HepG2 (cell line): ENCODE measurements around the gene CHFR. TPM values are rescaled to one million over a fixed set of nuclear protein-coding genes. Genes with fewer than 3 reads are reported as not detected.

ENCODE experiments used
- NR0B2 ChIP-seq: sonication (generic); formaldehyde crosslinking; IDR thresholded peaks from 2 replicates; pipeline ENCODE4 v1.4.0; 2020; ENCODE audit warnings: mild to moderate bottlenecking, missing genetic modification reagents
- SIN3B ChIP-seq: fragments of 150-350 bp; IDR thresholded peaks from 2 replicates; pipeline ENCODE4 v1.6.1; 2014; ENCODE audit warnings: low read length
- ZBTB7B ChIP-seq: sonication (generic); formaldehyde crosslinking; IDR thresholded peaks from 2 replicates; pipeline ENCODE4 v1.4.0; 2020; ENCODE audit warnings: missing genetic modification reagents
- ZKSCAN1 ChIP-seq: fragments of 150-350 bp; IDR thresholded peaks from 2 replicates; pipeline ENCODE4 v1.6.1; 2014; ENCODE audit warnings: low read length
- ZMYM3 ChIP-seq: sonication (generic); formaldehyde crosslinking; IDR thresholded peaks from 2 replicates; pipeline ENCODE4 v1.5.1; 2020; ENCODE audit warnings: mild to moderate bottlenecking, missing genetic modification reagents
- ZNF124 ChIP-seq: sonication (generic); formaldehyde crosslinking; IDR thresholded peaks from 2 replicates; pipeline ENCODE4 v1.4.0; 2020; ENCODE audit warnings: missing genetic modification reagents
- ZNF720 ChIP-seq: sonication (generic); formaldehyde crosslinking; IDR thresholded peaks from 2 replicates; pipeline ENCODE4 v1.4.0; 2020; ENCODE audit warnings: missing genetic modification reagents
- ZNF770 ChIP-seq: sonication (generic); formaldehyde crosslinking; IDR thresholded peaks from 2 replicates; pipeline ENCODE4 v1.5.0; 2020; ENCODE audit warnings: mild to moderate bottlenecking, missing genetic modification reagents
- ZNF788 ChIP-seq: sonication (generic); formaldehyde crosslinking; IDR thresholded peaks from 2 replicates; pipeline ENCODE4 v1.5.0; 2020; ENCODE audit warnings: mild to moderate bottlenecking, missing genetic modification reagents, borderline replicate concordance
- polyA plus RNA-seq, 8 experiments: library from polyadenylated mRNA; depleted of rRNA in 3 of 8; stranded (reverse) in 7 of 8; unstranded in 1 of 8; fragments of >200 nt; fragmentation: Illumina TruSeq in 4 of 8; extraction: Trizol in 4 of 8; gene quantifications; 2 replicates each; pipeline versions ENCODE4 v1.2.1 to v1.2.3, GENCODE V29; 2011 to 2016; ENCODE audit warnings: low read depth in 4 of 8, missing spikeins in 1 of 8, mixed read lengths in 1 of 8; ENCODE audit not compliant: insufficient read depth in 1 of 8
- total RNA-seq, 5 experiments: library from RNA; depleted of rRNA; stranded (reverse); fragments of >200 nt; fragmentation: Illumina TruSeq; extraction: Trizol; gene quantifications; 2 replicates each; pipeline ENCODE4 v1.2.3, GENCODE V29; 2016; ENCODE audit warnings: low read depth in 1 of 5
- TF ChIP-seq, protein P1 (sequence below): sonication (generic); formaldehyde crosslinking; IDR thresholded peaks from 2 replicates; pipeline ENCODE4 v1.5.0; 2020; ENCODE audit warnings: mild to moderate bottlenecking, missing genetic modification reagents, borderline replicate concordance
- TF ChIP-seq, protein P2 (sequence below): sonication (generic); IDR thresholded peaks from 2 replicates; pipeline ENCODE4 v1.6.1; 2016; ENCODE audit warnings: low read depth, borderline replicate concordance
- TF ChIP-seq, protein P3 (sequence below): sonication (generic); formaldehyde crosslinking; IDR thresholded peaks from 2 replicates; pipeline ENCODE4 v1.9.0; 2021; ENCODE audit warnings: missing genetic modification reagents, borderline replicate concordance
- TF ChIP-seq, protein P4 (sequence below): sonication (generic); formaldehyde crosslinking; IDR thresholded peaks from 2 replicates; pipeline ENCODE4 v1.5.1; 2020; ENCODE audit warnings: mild to moderate bottlenecking, missing genetic modification reagents, borderline replicate concordance
- TF ChIP-seq, protein P5 (sequence below): sonication (generic); formaldehyde crosslinking; IDR thresholded peaks from 2 replicates; pipeline ENCODE4 v1.5.0; 2020; ENCODE audit warnings: missing genetic modification reagents

The CHFR gene
- total and polyA plus RNA-seq, 2 of the 13 experiments (the other 11 are each of a cell fraction or from before 2014, with no cell fraction given), result 21.4 to 21.5 TPM

- TF ChIP-seq, protein P1, sequence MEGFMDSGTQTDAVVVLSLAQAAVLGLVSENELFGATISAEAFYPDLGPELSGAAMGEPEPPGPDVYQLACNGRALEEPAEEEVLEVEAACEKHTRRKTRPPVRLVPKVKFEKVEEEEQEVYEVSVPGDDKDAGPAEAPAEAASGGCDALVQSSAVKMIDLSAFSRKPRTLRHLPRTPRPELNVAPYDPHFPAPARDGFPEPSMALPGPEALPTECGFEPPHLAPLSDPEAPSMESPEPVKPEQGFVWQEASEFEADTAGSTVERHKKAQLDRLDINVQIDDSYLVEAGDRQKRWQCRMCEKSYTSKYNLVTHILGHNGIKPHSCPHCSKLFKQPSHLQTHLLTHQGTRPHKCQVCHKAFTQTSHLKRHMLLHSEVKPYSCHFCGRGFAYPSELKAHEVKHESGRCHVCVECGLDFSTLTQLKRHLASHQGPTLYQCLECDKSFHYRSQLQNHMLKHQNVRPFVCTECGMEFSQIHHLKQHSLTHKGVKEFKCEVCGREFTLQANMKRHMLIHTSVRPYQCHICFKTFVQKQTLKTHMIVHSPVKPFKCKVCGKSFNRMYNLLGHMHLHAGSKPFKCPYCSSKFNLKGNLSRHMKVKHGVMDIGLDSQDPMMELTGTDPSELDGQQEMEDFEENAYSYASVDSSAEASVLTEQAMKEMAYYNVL (CRISPR knock-in tag), result no peak; the same call in 1 of the 2 replicates
- 0 out of 2 replicates have a peak, but pooled peaks have one; percentile 43 for TF ChIP-seq ZNF124 (CRISPR knock-in tag)
- TF ChIP-seq, protein P2, sequence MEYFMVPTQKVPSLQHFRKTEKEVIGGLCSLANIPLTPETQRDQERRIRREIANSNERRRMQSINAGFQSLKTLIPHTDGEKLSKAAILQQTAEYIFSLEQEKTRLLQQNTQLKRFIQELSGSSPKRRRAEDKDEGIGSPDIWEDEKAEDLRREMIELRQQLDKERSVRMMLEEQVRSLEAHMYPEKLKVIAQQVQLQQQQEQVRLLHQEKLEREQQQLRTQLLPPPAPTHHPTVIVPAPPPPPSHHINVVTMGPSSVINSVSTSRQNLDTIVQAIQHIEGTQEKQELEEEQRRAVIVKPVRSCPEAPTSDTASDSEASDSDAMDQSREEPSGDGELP, result no peak
- TF ChIP-seq, protein P3, sequence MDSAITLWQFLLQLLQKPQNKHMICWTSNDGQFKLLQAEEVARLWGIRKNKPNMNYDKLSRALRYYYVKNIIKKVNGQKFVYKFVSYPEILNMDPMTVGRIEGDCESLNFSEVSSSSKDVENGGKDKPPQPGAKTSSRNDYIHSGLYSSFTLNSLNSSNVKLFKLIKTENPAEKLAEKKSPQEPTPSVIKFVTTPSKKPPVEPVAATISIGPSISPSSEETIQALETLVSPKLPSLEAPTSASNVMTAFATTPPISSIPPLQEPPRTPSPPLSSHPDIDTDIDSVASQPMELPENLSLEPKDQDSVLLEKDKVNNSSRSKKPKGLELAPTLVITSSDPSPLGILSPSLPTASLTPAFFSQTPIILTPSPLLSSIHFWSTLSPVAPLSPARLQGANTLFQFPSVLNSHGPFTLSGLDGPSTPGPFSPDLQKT (CRISPR knock-in tag), result peak; percentile 87; the same call in 1 of the 2 replicates
- TF ChIP-seq ZKSCAN1, result 0 out of 2 replicates have a peak, but pooled peaks have one; percentile 21
- TF ChIP-seq ZBTB7B, result peak; percentile 71; the same call in 1 of the 2 replicates
- peak; percentile 84 for TF ChIP-seq SIN3B
- no peak for TF ChIP-seq NR0B2 (CRISPR knock-in tag)
- TF ChIP-seq, protein P4, sequence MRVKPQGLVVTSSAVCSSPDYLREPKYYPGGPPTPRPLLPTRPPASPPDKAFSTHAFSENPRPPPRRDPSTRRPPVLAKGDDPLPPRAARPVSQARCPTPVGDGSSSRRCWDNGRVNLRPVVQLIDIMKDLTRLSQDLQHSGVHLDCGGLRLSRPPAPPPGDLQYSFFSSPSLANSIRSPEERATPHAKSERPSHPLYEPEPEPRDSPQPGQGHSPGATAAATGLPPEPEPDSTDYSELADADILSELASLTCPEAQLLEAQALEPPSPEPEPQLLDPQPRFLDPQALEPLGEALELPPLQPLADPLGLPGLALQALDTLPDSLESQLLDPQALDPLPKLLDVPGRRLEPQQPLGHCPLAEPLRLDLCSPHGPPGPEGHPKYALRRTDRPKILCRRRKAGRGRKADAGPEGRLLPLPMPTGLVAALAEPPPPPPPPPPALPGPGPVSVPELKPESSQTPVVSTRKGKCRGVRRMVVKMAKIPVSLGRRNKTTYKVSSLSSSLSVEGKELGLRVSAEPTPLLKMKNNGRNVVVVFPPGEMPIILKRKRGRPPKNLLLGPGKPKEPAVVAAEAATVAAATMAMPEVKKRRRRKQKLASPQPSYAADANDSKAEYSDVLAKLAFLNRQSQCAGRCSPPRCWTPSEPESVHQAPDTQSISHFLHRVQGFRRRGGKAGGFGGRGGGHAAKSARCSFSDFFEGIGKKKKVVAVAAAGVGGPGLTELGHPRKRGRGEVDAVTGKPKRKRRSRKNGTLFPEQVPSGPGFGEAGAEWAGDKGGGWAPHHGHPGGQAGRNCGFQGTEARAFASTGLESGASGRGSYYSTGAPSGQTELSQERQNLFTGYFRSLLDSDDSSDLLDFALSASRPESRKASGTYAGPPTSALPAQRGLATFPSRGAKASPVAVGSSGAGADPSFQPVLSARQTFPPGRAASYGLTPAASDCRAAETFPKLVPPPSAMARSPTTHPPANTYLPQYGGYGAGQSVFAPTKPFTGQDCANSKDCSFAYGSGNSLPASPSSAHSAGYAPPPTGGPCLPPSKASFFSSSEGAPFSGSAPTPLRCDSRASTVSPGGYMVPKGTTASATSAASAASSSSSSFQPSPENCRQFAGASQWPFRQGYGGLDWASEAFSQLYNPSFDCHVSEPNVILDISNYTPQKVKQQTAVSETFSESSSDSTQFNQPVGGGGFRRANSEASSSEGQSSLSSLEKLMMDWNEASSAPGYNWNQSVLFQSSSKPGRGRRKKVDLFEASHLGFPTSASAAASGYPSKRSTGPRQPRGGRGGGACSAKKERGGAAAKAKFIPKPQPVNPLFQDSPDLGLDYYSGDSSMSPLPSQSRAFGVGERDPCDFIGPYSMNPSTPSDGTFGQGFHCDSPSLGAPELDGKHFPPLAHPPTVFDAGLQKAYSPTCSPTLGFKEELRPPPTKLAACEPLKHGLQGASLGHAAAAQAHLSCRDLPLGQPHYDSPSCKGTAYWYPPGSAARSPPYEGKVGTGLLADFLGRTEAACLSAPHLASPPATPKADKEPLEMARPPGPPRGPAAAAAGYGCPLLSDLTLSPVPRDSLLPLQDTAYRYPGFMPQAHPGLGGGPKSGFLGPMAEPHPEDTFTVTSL (CRISPR knock-in tag), result no peak
- no peak for TF ChIP-seq ZNF720 (CRISPR knock-in tag)
- TF ChIP-seq, protein P5, sequence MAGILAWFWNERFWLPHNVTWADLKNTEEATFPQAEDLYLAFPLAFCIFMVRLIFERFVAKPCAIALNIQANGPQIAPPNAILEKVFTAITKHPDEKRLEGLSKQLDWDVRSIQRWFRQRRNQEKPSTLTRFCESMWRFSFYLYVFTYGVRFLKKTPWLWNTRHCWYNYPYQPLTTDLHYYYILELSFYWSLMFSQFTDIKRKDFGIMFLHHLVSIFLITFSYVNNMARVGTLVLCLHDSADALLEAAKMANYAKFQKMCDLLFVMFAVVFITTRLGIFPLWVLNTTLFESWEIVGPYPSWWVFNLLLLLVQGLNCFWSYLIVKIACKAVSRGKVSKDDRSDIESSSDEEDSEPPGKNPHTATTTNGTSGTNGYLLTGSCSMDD (CRISPR knock-in tag), result no peak
- peak; percentile 88 for TF ChIP-seq ZNF788 (CRISPR knock-in tag)
- peak; percentile 71 for TF ChIP-seq ZMYM3 (CRISPR knock-in tag)
- TF ChIP-seq ZNF770, result no peak
These were observed 58.5 kb downstream of the CHFR start, which contains the start of gene GOLGA3 (continued) for GRCh38 chr12:132828706-132829534.
